Ovary (tissue), 3 donors: Measurements from ENCODE around the gene FOXD4L6.
"Not testable (repeated sequence)": the region's sequence is repeated elsewhere in the genome, so short reads cannot be mapped to it uniquely, and the experiment has no call there.

ENCODE experiments used
- CTCF ChIP-seq, 3 donors: fragments of 450-650 bp in 2 of 3; fragments of 200-600 bp in 1 of 3; IDR thresholded peaks; one replicate each; pipeline versions ENCODE4 v1.5.1 to v1.8.0; 2016 to 2022; ENCODE audit warnings: antibody characterized with exemption in 3 of 3, mild to moderate bottlenecking in 1 of 3
- POLR2A ChIP-seq: fragments of 450-650 bp; IDR thresholded peaks from one replicate; pipeline ENCODE4 v1.6.1; 2017; ENCODE audit warnings: antibody characterized with exemption, mild to moderate bottlenecking, moderate library complexity
- donor health status: DM: no; HTN: no; CAD: no.

GRCh38 chr9:41106472-41107116 is 21.9 kb downstream of the FOXD4L6 start:
- TF ChIP-seq CTCF (IDR thresholded peaks at IDR 0.05); POLR2A: not testable (repeated sequence)
